Endothelial cell of coronary artery (primary cell): ENCODE measurements around the gene CLPTM1. TPM values are rescaled to one million over a fixed set of nuclear protein-coding genes. Genes with fewer than 3 reads are reported as not detected.

ENCODE experiments used
- total RNA-seq: library from RNA; depleted of rRNA; stranded (reverse); fragments of >200 nt; gene quantifications from 2 replicates; pipeline ENCODE4 v1.2.3, GENCODE V29; 2014

Gene CLPTM1
- 31.9 and 40.3 TPM in 2 replicates for total RNA-seq

DNA sequence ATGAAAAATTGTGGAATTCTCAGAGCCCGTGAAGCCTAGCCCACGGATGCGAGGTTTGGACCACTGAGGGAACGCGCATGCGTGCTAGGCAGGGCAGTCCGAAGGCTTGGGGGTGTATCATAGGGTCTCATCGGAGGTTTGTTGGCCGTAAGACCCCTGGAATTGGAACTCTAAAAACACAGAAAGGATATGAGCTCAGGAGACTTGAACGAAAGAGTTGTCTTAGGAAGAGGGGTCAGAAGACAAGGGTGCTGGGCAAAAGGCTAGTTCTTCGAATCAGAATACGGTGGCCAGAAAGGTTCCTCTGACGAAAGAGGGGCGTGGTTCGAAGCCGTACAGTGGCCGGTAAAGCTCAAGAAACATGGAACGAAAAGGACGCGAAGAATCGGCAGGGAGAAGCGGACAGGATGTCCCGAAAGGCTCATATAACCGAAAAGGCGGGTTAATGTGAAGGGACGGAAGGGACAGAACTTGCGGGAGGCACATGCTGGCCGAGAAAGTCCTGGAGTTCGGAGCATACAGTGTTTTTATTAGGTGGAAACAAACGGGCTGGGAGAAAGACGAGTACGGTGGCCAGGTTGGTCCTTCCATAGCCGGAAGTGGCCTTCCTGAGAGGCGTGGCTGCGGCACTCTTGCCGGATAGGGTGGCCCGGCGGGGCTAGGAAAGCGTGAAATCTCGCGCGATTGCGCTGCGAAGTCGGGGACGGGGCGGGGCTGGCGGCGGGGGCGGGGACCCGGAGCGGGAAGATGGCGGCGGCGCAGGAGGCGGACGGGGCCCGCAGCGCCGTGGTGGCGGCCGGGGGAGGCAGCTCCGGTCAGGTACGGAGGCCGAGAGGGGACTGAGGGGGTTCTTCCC, at the start of gene CLPTM1:
TSS of gene CLPTM1 (plus strand) at position 732 of the 856 bp plus-strand sequence. CDS start at position 748, 16 bp downstream.

DNA sequence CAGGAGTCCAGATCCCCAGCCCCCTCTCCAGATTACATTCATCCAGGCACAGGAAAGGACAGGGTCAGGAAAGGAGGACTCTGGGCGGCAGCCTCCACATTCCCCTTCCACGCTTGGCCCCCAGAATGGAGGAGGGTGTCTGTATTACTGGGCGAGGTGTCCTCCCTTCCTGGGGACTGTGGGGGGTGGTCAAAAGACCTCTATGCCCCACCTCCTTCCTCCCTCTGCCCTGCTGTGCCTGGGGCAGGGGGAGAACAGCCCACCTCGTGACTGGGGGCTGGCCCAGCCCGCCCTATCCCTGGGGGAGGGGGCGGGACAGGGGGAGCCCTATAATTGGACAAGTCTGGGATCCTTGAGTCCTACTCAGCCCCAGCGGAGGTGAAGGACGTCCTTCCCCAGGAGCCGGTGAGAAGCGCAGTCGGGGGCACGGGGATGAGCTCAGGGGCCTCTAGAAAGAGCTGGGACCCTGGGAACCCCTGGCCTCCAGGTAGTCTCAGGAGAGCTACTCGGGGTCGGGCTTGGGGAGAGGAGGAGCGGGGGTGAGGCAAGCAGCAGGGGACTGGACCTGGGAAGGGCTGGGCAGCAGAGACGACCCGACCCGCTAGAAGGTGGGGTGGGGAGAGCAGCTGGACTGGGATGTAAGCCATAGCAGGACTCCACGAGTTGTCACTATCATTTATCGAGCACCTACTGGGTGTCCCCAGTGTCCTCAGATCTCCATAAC, 49.6 kb upstream of the CLPTM1 start, which contains the start of gene APOE:
TSS of gene APOE (plus strand) at position 360 of the 724 bp plus-strand sequence. CDS start 829 bp downstream, outside the sequence.

GRCh38 chr19:44914433-44915206, 40.6 kb upstream of the CLPTM1 start, which contains the start of gene APOC1:
APOC1 (plus strand) TSS chr19:44914608; CDS start chr19:44914892, 284 bp downstream.

GRCh38 chr19:44942067-44942571, 13.1 kb upstream of the CLPTM1 start, which contains the start of gene APOC4:
APOC4 (plus strand) TSS chr19:44942237; CDS start chr19:44942278, 41 bp downstream.

GRCh38 chr19:45001087-45001739, 46.0 kb downstream of the CLPTM1 start, which contains the start of gene RELB:
RELB (plus strand) TSS chr19:45001464; CDS start chr19:45001580, 116 bp downstream.

GRCh38 chr19:45038931-45039893, 84.0 kb downstream of the CLPTM1 start, which contains the start of gene CLASRP:
CLASRP (plus strand) TSS chr19:45039045; CDS start chr19:45040213, 1,168 bp downstream.

Other genes with a start within 250 kb of the CLPTM1 start
- gene BCL3, start 206.7 kb upstream of the CLPTM1 start, total RNA-seq = 2.2 and 7.0 TPM in 2 replicates
- not detected in 2 replicates for gene CBLC, start 177.5 kb upstream of the CLPTM1 start, total RNA-seq
- 15.7 and 21.9 TPM in 2 replicates for gene BCAM, start 146.3 kb upstream of the CLPTM1 start, total RNA-seq
- 90.7 and 110 TPM in 2 replicates for gene NECTIN2, start 109.1 kb upstream of the CLPTM1 start, total RNA-seq
- gene TOMM40, start 64.1 kb upstream of the CLPTM1 start, total RNA-seq = 44.8 and 73.0 TPM in 2 replicates
- gene APOE, start 49.6 kb upstream of the CLPTM1 start, total RNA-seq = 0.28 and 0.81 TPM in 2 replicates
- 0.28 and 0.72 TPM in 2 replicates for gene APOC1, start 40.8 kb upstream of the CLPTM1 start, total RNA-seq
- not detected in 2 replicates for gene APOC4, start 13.1 kb upstream of the CLPTM1 start, total RNA-seq
- not detected in 2 replicates for gene APOC2, start 9.3 kb upstream of the CLPTM1 start, total RNA-seq
- gene RELB, start 46.1 kb downstream of the CLPTM1 start, total RNA-seq = 7.1 and 10.7 TPM in 2 replicates
- 9.8 and 20.9 TPM in 2 replicates for gene CLASRP, start 83.7 kb downstream of the CLPTM1 start, total RNA-seq
- gene ZNF296, start 121.1 kb downstream of the CLPTM1 start, total RNA-seq = 0.09 TPM in 2 replicates
- 17.8 and 20.6 TPM in 2 replicates for gene GEMIN7, start 123.9 kb downstream of the CLPTM1 start, total RNA-seq
- gene PPP1R37, start 137.8 kb downstream of the CLPTM1 start, total RNA-seq = 23.1 and 25.9 TPM in 2 replicates
- 0.09 and 0.19 TPM in 2 replicates for gene NKPD1, start 205.6 kb downstream of the CLPTM1 start, total RNA-seq
- 11.6 and 12.7 TPM in 2 replicates for gene TRAPPC6A, start 222.9 kb downstream of the CLPTM1 start, total RNA-seq
- 2.2 and 3.9 TPM in 2 replicates for gene BLOC1S3, start 223.4 kb downstream of the CLPTM1 start, total RNA-seq